Measurements from ENCODE around the gene ROBO3.

DNA sequence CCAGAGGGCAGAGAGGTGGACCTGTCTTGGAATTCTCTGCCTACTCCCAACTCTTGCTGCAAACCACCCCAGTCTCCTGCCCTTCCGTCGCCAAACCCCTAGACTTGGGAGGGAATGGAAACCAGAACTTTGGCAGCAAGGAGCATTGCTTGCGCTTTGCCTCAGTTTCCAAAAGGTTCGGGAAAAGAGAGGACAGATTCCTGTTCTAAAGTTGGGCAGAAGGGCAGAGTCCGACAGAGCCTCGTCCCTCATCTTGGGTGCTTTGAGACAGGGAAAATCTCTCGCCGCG is 396 bp upstream of the ROBO3 start:
- TF ChIP-seq, protein P1, sequence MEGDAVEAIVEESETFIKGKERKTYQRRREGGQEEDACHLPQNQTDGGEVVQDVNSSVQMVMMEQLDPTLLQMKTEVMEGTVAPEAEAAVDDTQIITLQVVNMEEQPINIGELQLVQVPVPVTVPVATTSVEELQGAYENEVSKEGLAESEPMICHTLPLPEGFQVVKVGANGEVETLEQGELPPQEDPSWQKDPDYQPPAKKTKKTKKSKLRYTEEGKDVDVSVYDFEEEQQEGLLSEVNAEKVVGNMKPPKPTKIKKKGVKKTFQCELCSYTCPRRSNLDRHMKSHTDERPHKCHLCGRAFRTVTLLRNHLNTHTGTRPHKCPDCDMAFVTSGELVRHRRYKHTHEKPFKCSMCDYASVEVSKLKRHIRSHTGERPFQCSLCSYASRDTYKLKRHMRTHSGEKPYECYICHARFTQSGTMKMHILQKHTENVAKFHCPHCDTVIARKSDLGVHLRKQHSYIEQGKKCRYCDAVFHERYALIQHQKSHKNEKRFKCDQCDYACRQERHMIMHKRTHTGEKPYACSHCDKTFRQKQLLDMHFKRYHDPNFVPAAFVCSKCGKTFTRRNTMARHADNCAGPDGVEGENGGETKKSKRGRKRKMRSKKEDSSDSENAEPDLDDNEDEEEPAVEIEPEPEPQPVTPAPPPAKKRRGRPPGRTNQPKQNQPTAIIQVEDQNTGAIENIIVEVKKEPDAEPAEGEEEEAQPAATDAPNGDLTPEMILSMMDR (IDR thresholded peaks at IDR 0.05), result no peak
- no peak for TF ChIP-seq EZH2 (IDR thresholded peaks at IDR 0.05; ENCODE audit: borderline replicate concordance, insufficient read depth, low read depth, low read length, poor library complexity, severe bottlenecking)
